HFFc6 (cell line): Measurements from ENCODE around the gene ASTL. TPM values are rescaled to one million over a fixed set of nuclear protein-coding genes. Genes with fewer than 3 reads are reported as not detected.

Experiments
- DNase-seq: peaks from one replicate; pipeline ENCODE4 v3.0.0-alpha.2; 2018
- H3K27ac Mint-ChIP-seq: 2 replicates; pipeline ENCODE4 v1.8.0; 2020; ENCODE audit warnings: mild to moderate bottlenecking, mixed read lengths
- H3K27me3 Mint-ChIP-seq: 2 replicates; pipeline ENCODE4 v1.8.0; 2021; ENCODE audit warnings: mild to moderate bottlenecking, moderate library complexity, mixed read lengths; ENCODE audit not compliant: insufficient read depth
- H3K36me3 Mint-ChIP-seq: 2 replicates; pipeline ENCODE4 v1.8.0; 2021; ENCODE audit warnings: low read depth, mixed read lengths
- H3K4me1 Mint-ChIP-seq: 2 replicates; pipeline ENCODE4 v1.8.0; 2020; ENCODE audit warnings: low read depth, mixed read lengths
- H3K4me3 Mint-ChIP-seq: 2 replicates; pipeline ENCODE4 v1.8.0; 2020; ENCODE audit warnings: mild to moderate bottlenecking, moderate library complexity, mixed read lengths
- H3K9me3 Mint-ChIP-seq: 2 replicates; pipeline ENCODE4 v1.8.0; 2020; ENCODE audit warnings: mild to moderate bottlenecking, mixed read lengths
- CTCF ChIP-seq: fragments of 200-600 bp; sonication (generic); IDR thresholded peaks from 2 replicates; pipeline ENCODE4 v1.5.0; 2021; ENCODE audit warnings: antibody characterized with exemption, mild to moderate bottlenecking
- total RNA-seq, 6 experiments: library from RNA; stranded (reverse); fragmentation: NEBNext Ultra II Directional; extraction: Animal tissue kit (Norgen Biotek cat#: 25700); gene quantifications; 2 replicates in 1 of 6; 3 replicates in 5 of 6; pipeline ENCODE4 v1.2.3, GENCODE V29; 2021

The ASTL gene
- total RNA-seq, 6 experiments from 2014 or later: 0.25 to 0.39 (median 0.31) TPM; not detected in 3

GRCh38 chr2:96081042-96081441 is 57.3 kb downstream of the ASTL start:
- Mint-ChIP-seq H3K27ac (no peak overlapping the region), H3K4me1 (no peaks in the 10 kb centered on the region), H3K4me3 (no peak overlapping the region), H3K27me3 (peaks cover 16% of the 10 kb centered on the region), H3K36me3 (no peaks in the 10 kb centered on the region), H3K9me3 (no peaks in the 10 kb centered on the region; the same call in 1 of the 2 replicates)
- TF ChIP-seq CTCF: no peak
- no peak for DNase-seq

- H3K4me1 Mint-ChIP-seq: no peaks in the 10 kb centered on the region; the same call in 1 of the 2 replicates
- no peak overlapping the region for H3K4me3 Mint-ChIP-seq
- H3K27ac Mint-ChIP-seq: no peak overlapping the region
- H3K36me3 Mint-ChIP-seq: no peaks in the 10 kb centered on the region
- DNase-seq: no peak
- no peak for TF ChIP-seq CTCF
- H3K9me3 Mint-ChIP-seq: no peaks in the 10 kb centered on the region; the same call in 1 of the 2 replicates
- H3K27me3 Mint-ChIP-seq: peaks cover 41% of the 10 kb centered on the region
These were observed 63.0 kb downstream of the ASTL start for GRCh38 chr2:96075199-96075771.

DNA sequence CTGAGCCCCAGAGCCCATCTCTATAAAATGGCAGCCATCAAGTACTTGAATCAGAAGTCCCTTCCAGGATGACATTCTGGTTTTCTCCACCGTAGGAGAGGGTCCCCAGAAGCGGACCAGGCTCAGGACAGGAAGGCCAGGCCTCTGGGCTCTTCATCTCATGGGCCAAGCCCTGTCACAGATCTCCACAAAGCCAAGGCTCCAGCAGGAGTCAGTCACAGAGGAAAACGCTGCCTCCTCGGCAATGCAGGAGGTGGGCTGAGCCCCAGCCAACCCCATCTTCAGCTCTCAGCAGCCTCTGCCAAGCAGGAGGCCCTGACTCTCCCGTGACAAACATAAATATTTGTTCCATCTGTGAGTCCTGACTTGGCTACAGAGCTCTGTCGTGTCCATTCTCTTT is 64.1 kb downstream of the ASTL start:
- no peak overlapping the region for H3K27ac Mint-ChIP-seq
- H3K9me3 Mint-ChIP-seq: no peaks in the 10 kb centered on the region; the same call in 1 of the 2 replicates
- H3K4me3 Mint-ChIP-seq: no peak overlapping the region
- DNase-seq: no peak
- peaks cover 38% of the 10 kb centered on the region for H3K27me3 Mint-ChIP-seq
- no peaks in the 10 kb centered on the region; the same call in 1 of the 2 replicates for H3K4me1 Mint-ChIP-seq
- H3K36me3 Mint-ChIP-seq: no peaks in the 10 kb centered on the region
- no peak for TF ChIP-seq CTCF

DNA sequence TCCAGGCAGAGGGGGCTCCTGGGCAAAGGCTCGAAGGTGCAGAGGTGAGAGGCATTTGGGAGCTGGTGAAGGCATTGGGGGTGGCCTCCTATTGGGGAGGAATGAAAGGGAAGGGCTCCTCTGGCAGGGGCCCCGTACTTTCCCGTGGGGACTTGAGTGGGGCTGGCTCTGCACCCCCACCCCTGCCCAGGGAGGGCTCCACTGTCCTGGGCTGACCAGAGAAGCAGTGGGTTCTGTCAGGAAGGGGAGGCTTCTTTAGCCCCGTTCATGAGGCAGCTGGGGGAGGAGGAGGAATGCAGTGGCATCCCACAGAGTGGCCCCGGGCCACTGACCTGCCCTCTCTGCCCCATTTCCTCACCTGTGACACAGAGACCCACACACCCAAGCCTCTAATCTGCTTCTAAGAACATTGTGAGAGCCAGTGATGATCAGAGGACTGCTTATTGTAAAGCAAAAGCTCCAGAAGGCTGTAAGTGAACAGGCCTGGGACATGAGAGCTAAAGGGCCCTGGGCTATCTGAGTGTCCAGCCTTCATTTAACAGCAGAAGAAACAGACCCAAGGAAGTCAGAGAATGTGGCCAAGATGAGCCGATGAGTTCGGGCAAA is 65.0 kb downstream of the ASTL start:
- Mint-ChIP-seq H3K36me3 (no peaks in the 10 kb centered on the region), H3K27me3 (peaks cover 38% of the 10 kb centered on the region), H3K4me1 (no peaks in the 10 kb centered on the region; the same call in 1 of the 2 replicates), H3K27ac (no peak overlapping the region), H3K9me3 (no peaks in the 10 kb centered on the region; the same call in 1 of the 2 replicates), H3K4me3 (no peak overlapping the region)
- TF ChIP-seq CTCF: no peak
- DNase-seq: no peak

Other genes starting within 250 kb of the ASTL start
- gene ANKRD36C, start 146.7 kb downstream of the ASTL start, total RNA-seq: 1 to 10 TPM; 5.9 to 8.9 (median 7.0) TPM
- 10 to 100 TPM in 4 of 6 experiments, 1 to 10 TPM in 2; 3.1 to 44.6 (median 37.8) TPM for gene GPAT2, start 103.6 kb downstream of the ASTL start, total RNA-seq
- not detected for gene ADRA2B, start 21.9 kb downstream of the ASTL start, total RNA-seq
- gene DUSP2, start 6.9 kb upstream of the ASTL start, total RNA-seq: 10 to 100 TPM; 10.1 to 17.9 (median 11.5) TPM
- 100 to 1,000 TPM; 167 to 195 (median 180) TPM for gene STARD7, start 70.3 kb upstream of the ASTL start, total RNA-seq
- 10 to 100 TPM; 57.6 to 84.6 (median 71.1) TPM for gene TMEM127, start 127.5 kb upstream of the ASTL start, total RNA-seq
- gene CIAO1, start 127.7 kb upstream of the ASTL start, total RNA-seq: 10 to 100 TPM; 54.9 to 71.4 (median 60.4) TPM
- gene SNRNP200, start 167.0 kb upstream of the ASTL start, total RNA-seq: 100 to 1,000 TPM in 2 of 6 experiments, 10 to 100 TPM in 4; 88.0 to 106 (median 93.3) TPM
- 1 to 10 TPM in 2 of 6 experiments, under 1 TPM in 4; 0.55 to 1.2 (median 0.94) TPM for gene ITPRIPL1, start 186.8 kb upstream of the ASTL start, total RNA-seq
- 10 to 100 TPM; 10.8 to 25.4 (median 24.0) TPM for gene NCAPH, start 197.3 kb upstream of the ASTL start, total RNA-seq